Measurements from ENCODE around the gene ROR2. TPM values are rescaled to one million over a fixed set of nuclear protein-coding genes. Genes with fewer than 3 reads are reported as not detected.

Gene ROR2
- total RNA-seq, 4 donors from 2014 or later = 1.8 to 4.2 (median 2.7) TPM

DNA sequence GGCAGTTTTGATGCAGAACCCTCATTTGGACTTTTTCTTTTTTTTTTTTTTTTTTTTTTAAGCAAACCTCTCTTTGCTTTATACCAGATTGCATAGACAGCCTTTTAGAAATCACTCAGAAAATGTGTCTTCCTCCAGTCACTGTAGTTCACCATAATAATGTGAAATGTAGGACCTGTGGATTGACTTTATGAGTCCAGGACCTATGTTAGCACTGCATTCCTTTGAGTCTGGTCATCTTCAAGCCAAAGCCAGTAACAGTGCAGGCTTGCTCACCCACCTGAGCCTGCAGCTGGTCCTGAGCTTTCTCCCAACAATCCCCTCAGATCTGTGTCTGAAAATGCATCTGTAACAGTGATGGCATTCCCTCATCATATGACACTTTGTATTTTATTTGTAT, 415.7 kb downstream of the ROR2 start:
- Histone ChIP-seq H3K27ac (no peak overlapping the region), H3K4me1 (no peaks in the 10 kb centered on the region), H3K36me3 (no peaks in the 10 kb centered on the region), H3K9me3 (no peaks in the 10 kb centered on the region), H3K27me3 (no peaks in the 10 kb centered on the region), H3K4me3 (no peak overlapping the region)
- no peak for DNase-seq (ENCODE audit: low spot score in 2 of 2)
- TF ChIP-seq POLR2A (IDR thresholded peaks at IDR 0.05) = no peak
- TF ChIP-seq, protein P1, sequence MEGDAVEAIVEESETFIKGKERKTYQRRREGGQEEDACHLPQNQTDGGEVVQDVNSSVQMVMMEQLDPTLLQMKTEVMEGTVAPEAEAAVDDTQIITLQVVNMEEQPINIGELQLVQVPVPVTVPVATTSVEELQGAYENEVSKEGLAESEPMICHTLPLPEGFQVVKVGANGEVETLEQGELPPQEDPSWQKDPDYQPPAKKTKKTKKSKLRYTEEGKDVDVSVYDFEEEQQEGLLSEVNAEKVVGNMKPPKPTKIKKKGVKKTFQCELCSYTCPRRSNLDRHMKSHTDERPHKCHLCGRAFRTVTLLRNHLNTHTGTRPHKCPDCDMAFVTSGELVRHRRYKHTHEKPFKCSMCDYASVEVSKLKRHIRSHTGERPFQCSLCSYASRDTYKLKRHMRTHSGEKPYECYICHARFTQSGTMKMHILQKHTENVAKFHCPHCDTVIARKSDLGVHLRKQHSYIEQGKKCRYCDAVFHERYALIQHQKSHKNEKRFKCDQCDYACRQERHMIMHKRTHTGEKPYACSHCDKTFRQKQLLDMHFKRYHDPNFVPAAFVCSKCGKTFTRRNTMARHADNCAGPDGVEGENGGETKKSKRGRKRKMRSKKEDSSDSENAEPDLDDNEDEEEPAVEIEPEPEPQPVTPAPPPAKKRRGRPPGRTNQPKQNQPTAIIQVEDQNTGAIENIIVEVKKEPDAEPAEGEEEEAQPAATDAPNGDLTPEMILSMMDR (IDR thresholded peaks at IDR 0.05) = no peak
- TF ChIP-seq EP300 (IDR thresholded peaks at IDR 0.05) = no peak

DNA sequence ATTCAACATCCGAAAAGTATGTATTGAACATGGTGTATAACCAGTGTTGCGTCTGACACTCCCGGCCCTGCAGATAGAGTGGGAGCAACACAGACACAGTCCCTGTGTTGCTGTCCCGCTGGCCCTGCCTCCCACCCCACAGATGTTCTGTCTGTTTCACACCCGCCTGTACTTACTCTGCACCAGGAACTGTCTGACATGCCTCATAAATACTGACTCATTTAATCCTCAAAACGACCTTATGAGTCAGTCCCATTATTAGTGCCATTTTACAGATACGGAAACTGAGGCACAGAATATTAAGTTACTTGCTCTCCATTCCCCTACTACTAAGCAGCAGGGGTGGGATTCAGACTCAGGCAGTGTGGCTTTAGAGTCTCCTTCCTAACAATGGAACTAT, 416.6 kb downstream of the ROR2 start:
- Histone ChIP-seq H3K4me1 (no peaks in the 10 kb centered on the region), H3K36me3 (no peaks in the 10 kb centered on the region), H3K4me3 (no peak overlapping the region), H3K27ac (no peak overlapping the region), H3K9me3 (no peaks in the 10 kb centered on the region), H3K27me3 (no peaks in the 10 kb centered on the region)
- TF ChIP-seq POLR2A (IDR thresholded peaks at IDR 0.05) (no peak), EP300 (IDR thresholded peaks at IDR 0.05) (no peak)
- TF ChIP-seq, protein P1 (IDR thresholded peaks at IDR 0.05) = no peak
- 76 to 80% methylated on average over 7 of the region's 7 CpGs for WGBS, 2 donors
- no peak for DNase-seq (ENCODE audit: low spot score in 2 of 2)

DNA sequence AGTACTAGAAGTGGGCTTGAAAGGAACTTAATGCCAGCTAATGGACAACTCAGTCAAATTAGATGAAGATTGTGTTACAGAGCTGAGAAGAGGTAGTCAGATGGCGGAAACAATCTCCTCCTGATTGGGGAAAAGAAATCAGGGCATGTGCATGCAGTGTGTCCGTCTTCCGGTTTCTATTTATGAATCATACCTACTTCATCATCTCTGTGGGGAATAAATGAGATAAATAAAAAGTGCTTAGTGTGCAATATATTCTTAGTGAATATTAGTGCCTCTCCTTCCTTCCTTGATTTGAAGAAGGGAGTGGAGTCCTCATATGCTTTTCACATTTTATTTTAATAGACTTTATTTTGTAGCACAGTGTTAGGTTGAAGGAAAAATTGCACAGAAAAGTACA, 417.7 kb downstream of the ROR2 start:
- Histone ChIP-seq H3K27ac (no peak overlapping the region), H3K4me3 (no peak overlapping the region), H3K4me1 (no peaks in the 10 kb centered on the region), H3K36me3 (no peaks in the 10 kb centered on the region), H3K27me3 (no peaks in the 10 kb centered on the region), H3K9me3 (peaks cover 0 to 3% (median 0%) of the 10 kb centered on the region in 4 donors)
- WGBS, 2 donors = 79 to 87% methylated on average over 3 of the region's 3 CpGs
- TF ChIP-seq EP300 (IDR thresholded peaks at IDR 0.05) (no peak), POLR2A (IDR thresholded peaks at IDR 0.05) (no peak)
- TF ChIP-seq, protein P1 (IDR thresholded peaks at IDR 0.05) = no peak
- no peak for DNase-seq (ENCODE audit: low spot score in 2 of 2)

DNA sequence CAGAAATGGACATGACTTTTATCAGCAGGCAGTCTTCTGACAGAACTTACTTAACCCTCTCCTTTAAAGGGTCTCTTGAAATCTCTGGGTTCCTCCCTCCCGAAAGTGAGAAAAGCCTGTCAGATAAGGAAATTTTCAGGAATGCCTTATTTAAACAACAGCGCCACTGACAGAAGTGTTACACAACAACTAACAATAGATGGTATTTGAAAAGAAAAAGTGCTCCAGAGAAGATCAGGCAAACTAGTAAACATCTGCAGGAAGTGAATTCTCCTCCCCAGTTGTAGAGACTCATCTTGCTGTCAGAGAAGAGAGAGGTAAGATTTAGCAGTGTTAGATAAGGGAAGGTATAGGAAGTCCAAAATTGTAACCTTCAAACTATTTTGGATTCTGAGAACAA, 419.2 kb downstream of the ROR2 start:
- no peak for DNase-seq (ENCODE audit: low spot score in 2 of 2)
- Histone ChIP-seq H3K36me3 (no peaks in the 10 kb centered on the region), H3K27ac (no peak overlapping the region), H3K4me1 (no peaks in the 10 kb centered on the region), H3K4me3 (no peak overlapping the region), H3K27me3 (no peaks in the 10 kb centered on the region), H3K9me3 (peaks cover 0 to 5% (median 0%) of the 10 kb centered on the region in 4 donors)
- no peak for TF ChIP-seq EP300 (IDR thresholded peaks at IDR 0.05)
- TF ChIP-seq POLR2A (IDR thresholded peaks at IDR 0.05) = no peak
- TF ChIP-seq, protein P1 (IDR thresholded peaks at IDR 0.05) = no peak
- WGBS, 2 donors = 44 to 45% methylated on average over 2 of the region's 2 CpGs

DNA sequence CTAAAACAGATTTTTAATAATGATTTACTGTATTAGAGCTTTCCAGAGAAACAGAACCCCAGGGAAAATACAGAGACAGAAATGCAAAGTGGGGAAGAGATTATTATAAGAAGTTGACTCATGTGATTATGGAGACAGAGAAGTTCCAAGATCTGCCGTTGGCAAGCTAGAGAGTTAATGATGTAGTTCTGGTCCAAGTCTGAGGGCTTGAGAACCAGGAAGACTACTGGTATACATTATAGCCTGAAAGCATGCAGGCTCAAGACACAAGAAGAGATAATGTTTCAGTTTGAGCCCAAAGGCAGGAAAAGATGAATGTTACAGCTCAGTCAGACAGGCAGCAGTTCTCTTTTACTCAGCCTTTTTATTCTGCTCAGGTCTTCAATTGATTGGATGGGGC, 427.5 kb downstream of the ROR2 start:
- Histone ChIP-seq H3K27me3 (no peaks in the 10 kb centered on the region), H3K36me3 (no peaks in the 10 kb centered on the region), H3K4me3 (no peak overlapping the region), H3K4me1 (no peaks in the 10 kb centered on the region), H3K9me3 (peaks cover 0 to 6% (median 2%) of the 10 kb centered on the region in 4 donors), H3K27ac (no peak overlapping the region)
- DNase-seq (ENCODE audit: low spot score in 2 of 2) = no peak
- WGBS, 2 donors = 48 to 49% methylated on average over 1 of the region's 1 CpG
- TF ChIP-seq, protein P1 (IDR thresholded peaks at IDR 0.05) = no peak
- no peak for TF ChIP-seq POLR2A (IDR thresholded peaks at IDR 0.05)
- TF ChIP-seq EP300 (IDR thresholded peaks at IDR 0.05) = no peak
